Measurements from ENCODE around the gene NECAB2. TPM values are rescaled to one million over a fixed set of nuclear protein-coding genes. Genes with fewer than 3 reads are reported as not detected.

Gene NECAB2
- total RNA-seq, 6 donors from 2014 or later: 0.40 to 1.2 (median 0.44) TPM; not detected in 3

DNA sequence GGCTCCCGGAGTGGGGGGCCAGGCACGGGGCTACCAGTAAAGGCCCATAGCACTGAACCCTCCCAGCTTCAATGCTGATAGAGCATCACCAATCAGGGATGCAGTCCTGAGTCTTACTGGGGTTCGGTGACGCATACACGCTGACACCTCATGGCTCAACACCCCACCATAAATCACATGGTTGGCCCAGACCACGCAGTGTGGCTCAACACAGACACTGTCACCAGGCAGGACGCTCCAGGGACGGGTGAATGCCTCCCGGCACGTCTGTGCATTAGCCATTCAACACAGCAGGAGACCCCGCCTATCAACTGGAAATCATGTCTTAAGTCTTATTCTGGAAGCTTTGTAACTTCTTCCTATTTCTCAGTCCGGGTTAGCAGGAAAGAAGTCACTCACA lies 35.0 kb downstream of the NECAB2 start:
- Histone ChIP-seq H3K4me1 (no peaks in the 10 kb centered on the region), H3K4me3 (no peak overlapping the region), H3K27ac (no peak overlapping the region), H3K27me3 (no peaks in the 10 kb centered on the region), H3K9me3 (no peaks in the 10 kb centered on the region), H3K36me3 (no peaks in the 10 kb centered on the region)
- no peak for DNase-seq
- no peak for ATAC-seq (ENCODE audit: low FRiP score in 2 of 2)
- no peak for TF ChIP-seq POLR2A (IDR thresholded peaks at IDR 0.05)
- WGBS, 2 donors: 76 to 78% methylated on average over 7 to 12 of the region's 12 CpGs

DNA sequence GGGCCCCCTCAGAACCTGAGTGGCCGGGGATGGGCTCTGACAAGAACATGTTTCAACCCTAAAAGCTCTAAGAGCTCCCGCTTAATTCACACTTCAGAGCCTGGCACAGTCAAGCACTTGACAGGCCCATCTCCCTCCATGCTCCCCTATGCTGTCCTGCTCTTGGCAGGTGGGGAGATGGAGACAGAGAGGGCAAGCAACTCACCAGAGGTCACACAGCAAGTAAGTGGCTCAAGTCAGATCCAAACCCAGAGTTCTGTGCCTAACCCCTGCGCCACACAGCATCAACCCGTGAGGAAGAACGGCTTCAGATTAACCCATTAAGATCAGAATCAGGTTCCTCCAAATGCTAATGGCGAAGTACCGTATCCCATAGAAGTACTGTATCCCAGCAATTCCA lies 36.4 kb downstream of the NECAB2 start:
- TF ChIP-seq POLR2AphosphoS5 (IDR thresholded peaks at IDR 0.05) (no peak), CTCF (IDR thresholded peaks at IDR 0.05) (no peak), POLR2A (IDR thresholded peaks at IDR 0.05) (no peak), EP300 (IDR thresholded peaks at IDR 0.05) (no peak)
- ATAC-seq (ENCODE audit: low FRiP score in 2 of 2) (no peak), DNase-seq (no peak)
- WGBS, 2 donors: 63 to 77% methylated on average over 5 to 7 of the region's 7 CpGs
- Histone ChIP-seq H3K27me3 (no peaks in the 10 kb centered on the region), H3K9me3 (no peaks in the 10 kb centered on the region), H3K4me1 (no peaks in the 10 kb centered on the region), H3K36me3 (no peaks in the 10 kb centered on the region), H3K27ac (no peak overlapping the region), H3K4me3 (no peak overlapping the region)

- Histone ChIP-seq H3K4me1 (no peaks in the 10 kb centered on the region), H3K4me3 (no peak overlapping the region), H3K36me3 (no peaks in the 10 kb centered on the region), H3K9me3 (no peaks in the 10 kb centered on the region), H3K27ac (no peak overlapping the region), H3K27me3 (no peaks in the 10 kb centered on the region)
- ATAC-seq (ENCODE audit: low FRiP score in 2 of 2) (no peak), DNase-seq (no peak)
- TF ChIP-seq EP300 (IDR thresholded peaks at IDR 0.05) (no peak), CTCF (IDR thresholded peaks at IDR 0.05) (no peak), POLR2A (IDR thresholded peaks at IDR 0.05) (no peak), POLR2AphosphoS5 (IDR thresholded peaks at IDR 0.05) (no peak)
- 69% methylated on average over 4 to 5 of the region's 5 CpGs for WGBS, 2 donors
Measured at GRCh38 chr16:84005391-84005790, 37.3 kb downstream of the NECAB2 start.

- no peaks in the 10 kb centered on the region for H3K9me3 ChIP-seq
- DNase-seq (no peak), ATAC-seq (ENCODE audit: low FRiP score in 2 of 2) (no peak)
- H3K4me3 ChIP-seq: no peak overlapping the region
- no peaks in the 10 kb centered on the region for H3K36me3 ChIP-seq
- no peaks in the 10 kb centered on the region for H3K4me1 ChIP-seq
- H3K27ac ChIP-seq: no peak overlapping the region
- 78 to 84% methylated on average over 4 of the region's 4 CpGs for WGBS, 2 donors
- TF ChIP-seq POLR2AphosphoS5 (IDR thresholded peaks at IDR 0.05): no peak
- no peak for TF ChIP-seq POLR2A (IDR thresholded peaks at IDR 0.05)
- no peak for TF ChIP-seq CTCF (IDR thresholded peaks at IDR 0.05)
- TF ChIP-seq EP300 (IDR thresholded peaks at IDR 0.05): no peak
- no peaks in the 10 kb centered on the region for H3K27me3 ChIP-seq
Measured at GRCh38 chr16:84007520-84007919, 39.5 kb downstream of the NECAB2 start.

- WGBS, 2 donors: 70 to 72% methylated on average over 8 of the region's 8 CpGs
- H3K27ac ChIP-seq: no peak overlapping the region
- DNase-seq: no peak
- ATAC-seq (ENCODE audit: low FRiP score in 2 of 2): no peak
- H3K9me3 ChIP-seq: no peaks in the 10 kb centered on the region
- H3K27me3 ChIP-seq: no peaks in the 10 kb centered on the region
- no peak overlapping the region for H3K4me3 ChIP-seq
- H3K36me3 ChIP-seq: no peaks in the 10 kb centered on the region
- no peak for TF ChIP-seq EP300 (IDR thresholded peaks at IDR 0.05)
- TF ChIP-seq POLR2AphosphoS5 (IDR thresholded peaks at IDR 0.05): no peak
- TF ChIP-seq CTCF (IDR thresholded peaks at IDR 0.05): no peak
- no peak for TF ChIP-seq POLR2A (IDR thresholded peaks at IDR 0.05)
- H3K4me1 ChIP-seq: no peaks in the 10 kb centered on the region
Measured at GRCh38 chr16:84007965-84008364, 39.9 kb downstream of the NECAB2 start.
